ENCODE data around the gene BMPR1B. TPM values are rescaled to one million over a fixed set of nuclear protein-coding genes. Genes with fewer than 3 reads are reported as not detected.

BMPR1B gene
- total RNA-seq, 1 donor: under 0.01 TPM

DNA sequence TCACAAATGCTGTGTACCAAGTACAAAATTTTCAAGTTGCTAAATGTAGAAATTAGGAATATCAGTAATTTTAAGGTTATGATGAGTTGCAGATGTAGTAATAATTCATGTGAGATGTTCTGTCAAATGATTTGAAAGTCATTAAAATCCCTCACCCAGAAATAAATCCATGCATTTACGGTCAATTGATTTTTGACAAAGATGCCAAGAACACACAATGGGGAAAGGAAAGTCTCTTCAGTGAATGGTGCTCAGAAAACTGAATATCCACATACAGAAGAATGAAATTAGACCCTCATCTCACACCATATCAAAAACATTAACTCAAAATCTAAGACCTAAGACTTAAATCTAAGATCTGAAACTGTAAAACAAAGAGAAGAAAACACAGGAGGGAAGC, 12.9 kb upstream of the BMPR1B start:
- Histone ChIP-seq H3K4me3 (ENCODE audit: low read length) (no peak overlapping the region), H3K27me3 (ENCODE audit: insufficient read depth, low read length) (no peaks in the 10 kb centered on the region), H3K9me3 (ENCODE audit: low read depth, low read length) (no peaks in the 10 kb centered on the region), H3K4me1 (ENCODE audit: insufficient read depth, low read length) (no peaks in the 10 kb centered on the region)

DNA sequence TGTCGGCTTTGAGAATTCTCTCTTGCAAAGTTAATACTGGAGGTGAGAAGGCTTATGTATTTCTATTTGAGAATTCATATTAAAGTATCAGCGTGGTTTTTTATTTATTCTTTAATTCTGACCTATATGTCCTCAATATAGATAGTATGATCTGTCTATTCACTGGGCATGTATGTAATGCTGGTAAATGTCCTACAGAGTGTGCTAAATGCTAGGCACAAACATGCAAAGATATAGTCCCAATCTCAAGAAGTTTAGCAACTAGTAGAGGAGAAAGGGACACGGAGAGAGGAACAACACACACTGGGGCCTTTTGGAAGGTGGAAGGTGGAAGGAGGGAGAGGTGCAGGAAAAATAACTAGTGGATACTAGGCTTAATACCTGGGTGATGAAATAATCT, 11.0 kb upstream of the BMPR1B start:
- Histone ChIP-seq H3K4me1 (ENCODE audit: insufficient read depth, low read length) (no peaks in the 10 kb centered on the region), H3K9me3 (ENCODE audit: low read depth, low read length) (no peaks in the 10 kb centered on the region), H3K27me3 (ENCODE audit: insufficient read depth, low read length) (no peaks in the 10 kb centered on the region), H3K4me3 (ENCODE audit: low read length) (no peak overlapping the region)

DNA sequence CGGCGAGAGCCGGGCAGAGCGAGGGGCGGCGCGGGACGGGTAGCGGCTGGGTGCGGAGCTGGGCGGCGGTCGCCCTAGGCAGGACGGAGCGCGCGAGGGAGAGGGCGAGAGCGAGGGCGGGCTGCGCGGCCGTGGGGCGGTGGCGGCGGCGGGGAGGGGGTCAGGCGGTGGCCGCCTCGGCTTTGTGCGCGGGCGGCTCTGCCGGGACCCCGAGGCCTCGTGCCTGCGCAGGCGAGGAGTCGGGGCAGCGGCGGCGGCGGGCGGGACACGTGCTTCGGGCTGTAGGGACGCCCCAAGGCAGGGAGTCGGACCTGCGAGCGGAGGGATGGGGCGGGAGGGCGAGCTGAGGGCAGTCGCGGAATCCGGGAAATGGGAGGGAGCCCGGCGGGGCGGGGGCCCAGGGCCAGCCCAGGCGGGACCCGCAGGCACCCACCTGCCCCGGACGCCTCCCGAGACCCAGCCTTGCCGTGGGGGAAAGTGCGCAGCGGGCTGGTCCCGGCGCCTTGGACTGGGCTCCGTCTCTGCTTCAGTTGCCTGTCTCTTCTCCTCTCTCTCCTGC, 465 bp downstream of the BMPR1B start:
- Histone ChIP-seq H3K9me3 (ENCODE audit: low read depth, low read length) (no peaks in the 10 kb centered on the region), H3K4me3 (ENCODE audit: low read length) (no peak overlapping the region), H3K27me3 (ENCODE audit: insufficient read depth, low read length) (peaks cover 67% of the 10 kb centered on the region), H3K4me1 (ENCODE audit: insufficient read depth, low read length) (no peaks in the 10 kb centered on the region)

DNA sequence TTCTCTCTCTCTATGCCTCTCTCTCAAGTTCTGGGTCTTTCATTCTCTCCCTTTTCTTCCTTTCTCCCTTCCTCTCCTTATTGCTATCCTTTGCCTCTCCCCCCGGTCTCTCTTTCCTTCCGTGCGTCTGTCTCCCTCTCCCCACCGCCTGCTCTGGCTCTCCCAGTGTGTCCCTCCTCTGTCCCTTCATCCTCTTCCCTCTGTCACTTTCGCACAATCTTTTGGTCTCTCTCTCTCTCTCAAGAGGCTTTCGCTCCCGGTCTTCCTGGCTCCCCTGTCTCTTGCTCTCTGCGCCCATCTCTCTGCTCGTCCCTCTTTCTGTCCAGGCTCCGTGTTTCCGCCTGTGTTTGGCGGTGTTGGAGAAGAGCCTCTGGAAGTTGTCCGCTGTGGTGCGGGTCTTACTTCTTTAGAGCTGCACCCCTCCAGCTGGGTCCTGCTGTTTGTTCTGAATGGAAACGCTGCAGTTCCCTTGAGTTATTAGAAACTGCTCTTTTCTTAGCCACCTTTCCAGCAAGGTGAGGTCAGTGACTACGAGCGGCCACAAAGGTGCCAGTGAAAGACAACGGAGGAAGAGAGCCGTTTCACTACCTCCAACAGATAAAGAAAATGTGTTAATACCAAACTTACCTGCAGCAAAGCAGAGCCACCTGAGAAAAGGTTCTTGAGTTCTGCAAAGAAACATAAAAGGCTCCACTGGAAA, 1.1 kb downstream of the BMPR1B start:
- H3K9me3 ChIP-seq (ENCODE audit: low read depth, low read length): no peaks in the 10 kb centered on the region
- H3K27me3 ChIP-seq (ENCODE audit: insufficient read depth, low read length): peaks cover 62% of the 10 kb centered on the region
- H3K4me1 ChIP-seq (ENCODE audit: insufficient read depth, low read length): no peaks in the 10 kb centered on the region
- H3K4me3 ChIP-seq (ENCODE audit: low read length): no peak overlapping the region

DNA sequence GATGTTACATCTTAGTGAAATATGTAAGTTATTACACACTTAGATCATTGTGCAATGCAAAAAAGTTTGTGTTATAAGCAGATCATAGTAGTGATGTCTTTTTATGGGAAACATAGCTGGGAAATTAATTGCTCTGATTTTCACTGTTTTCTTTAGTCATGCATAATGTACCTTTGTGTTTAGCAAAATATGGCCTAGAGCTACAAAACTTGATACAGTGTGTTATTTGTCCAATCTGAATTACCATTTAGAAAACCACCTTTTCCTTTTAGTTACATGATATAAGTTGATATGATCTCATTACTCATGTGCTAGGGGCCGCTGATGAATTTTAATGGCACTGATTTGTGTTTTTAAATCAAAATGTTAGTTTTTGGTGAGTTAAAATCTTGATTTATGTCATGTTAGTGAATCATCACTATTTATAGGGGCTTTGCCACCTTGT, 2.0 kb downstream of the BMPR1B start:
- H3K27me3 ChIP-seq (ENCODE audit: insufficient read depth, low read length): peaks cover 64% of the 10 kb centered on the region
- H3K4me3 ChIP-seq (ENCODE audit: low read length): no peak overlapping the region
- H3K9me3 ChIP-seq (ENCODE audit: low read depth, low read length): no peaks in the 10 kb centered on the region
- H3K4me1 ChIP-seq (ENCODE audit: insufficient read depth, low read length): no peaks in the 10 kb centered on the region

DNA sequence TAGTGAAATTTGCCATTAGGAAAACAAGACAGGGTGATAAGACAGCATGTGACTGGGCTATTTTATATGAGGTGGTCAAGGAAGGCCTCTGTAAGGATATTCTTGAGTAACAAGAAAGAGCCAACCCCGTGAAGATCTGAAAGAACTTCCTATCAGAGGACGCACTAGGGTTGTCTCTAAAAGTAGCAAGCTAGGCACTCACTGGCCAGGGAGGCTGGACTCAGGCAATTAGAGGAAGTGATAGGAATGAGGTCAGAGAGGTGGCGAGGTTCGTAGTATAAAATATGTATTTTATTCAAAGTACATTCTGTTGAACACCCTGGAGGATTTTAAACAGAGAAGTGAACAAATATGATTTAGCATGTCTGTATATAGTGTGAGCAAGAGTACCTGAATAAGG, 4.6 kb downstream of the BMPR1B start:
- no peaks in the 10 kb centered on the region for H3K9me3 ChIP-seq (ENCODE audit: low read depth, low read length)
- peaks cover 38% of the 10 kb centered on the region for H3K27me3 ChIP-seq (ENCODE audit: insufficient read depth, low read length)
- no peak overlapping the region for H3K4me3 ChIP-seq (ENCODE audit: low read length)
- no peaks in the 10 kb centered on the region for H3K4me1 ChIP-seq (ENCODE audit: insufficient read depth, low read length)

DNA sequence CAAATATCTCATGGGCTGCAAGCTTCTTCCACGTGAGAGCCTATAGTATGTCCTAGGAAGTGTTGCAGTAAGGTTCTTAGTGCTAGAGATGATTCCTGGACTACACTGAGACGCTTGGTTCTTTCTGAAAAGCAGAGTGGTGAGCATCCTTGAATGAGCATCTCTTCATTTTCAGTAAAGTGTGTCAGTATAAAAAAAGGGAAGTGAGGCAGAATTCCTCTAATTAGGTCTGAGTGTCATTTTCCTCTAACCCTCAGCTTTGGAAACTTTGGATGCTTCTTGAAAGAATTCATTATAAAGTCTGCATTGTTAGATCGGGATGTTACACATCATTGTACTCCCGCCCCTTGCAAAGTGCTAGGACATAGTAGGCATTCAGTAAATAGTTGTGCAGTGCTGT, 5.2 kb downstream of the BMPR1B start:
- Histone ChIP-seq H3K27me3 (ENCODE audit: insufficient read depth, low read length) (peaks cover 36% of the 10 kb centered on the region), H3K4me1 (ENCODE audit: insufficient read depth, low read length) (no peaks in the 10 kb centered on the region), H3K4me3 (ENCODE audit: low read length) (no peak overlapping the region), H3K9me3 (ENCODE audit: low read depth, low read length) (no peaks in the 10 kb centered on the region)

DNA sequence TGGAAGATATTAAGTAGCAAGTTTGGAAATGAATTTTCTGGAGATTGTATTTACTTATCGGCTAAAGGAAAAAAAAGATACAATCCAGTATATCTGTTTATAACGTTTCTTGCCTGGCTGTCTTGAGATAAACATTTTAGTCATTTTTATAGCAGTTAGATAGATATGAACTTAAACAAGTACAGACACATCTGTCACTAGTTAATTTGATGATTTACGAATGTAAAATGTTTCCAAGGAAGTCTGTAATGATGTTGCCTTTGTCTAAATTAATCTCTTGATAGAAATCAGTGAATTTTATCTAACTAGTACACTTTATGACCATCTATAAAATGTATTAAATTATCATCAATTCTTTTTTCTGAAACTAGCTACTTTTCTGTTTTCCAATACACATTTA, 5.7 kb downstream of the BMPR1B start:
- no peak overlapping the region for H3K4me3 ChIP-seq (ENCODE audit: low read length)
- peaks cover 33% of the 10 kb centered on the region for H3K27me3 ChIP-seq (ENCODE audit: insufficient read depth, low read length)
- no peaks in the 10 kb centered on the region for H3K4me1 ChIP-seq (ENCODE audit: insufficient read depth, low read length)
- H3K9me3 ChIP-seq (ENCODE audit: low read depth, low read length): no peaks in the 10 kb centered on the region

DNA sequence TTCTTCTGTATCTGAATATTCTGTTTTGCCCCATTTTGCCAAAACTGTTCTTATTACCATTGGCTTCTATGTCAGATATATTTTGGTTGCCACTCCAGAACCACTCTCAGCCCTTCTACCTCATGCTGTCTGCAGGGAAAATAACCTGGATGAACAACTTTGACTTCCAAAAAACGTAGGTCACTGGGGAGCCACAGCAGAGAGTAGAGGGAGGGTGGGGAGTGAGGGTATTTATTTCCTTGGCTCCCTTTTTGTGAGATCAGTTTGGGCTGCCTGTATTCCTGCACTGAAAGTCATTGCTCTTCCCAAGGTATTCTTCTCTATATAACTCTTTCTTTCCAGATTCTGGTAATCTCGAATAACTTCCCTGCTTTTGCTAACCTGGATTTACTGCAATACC, 6.3 kb downstream of the BMPR1B start:
- Histone ChIP-seq H3K4me1 (ENCODE audit: insufficient read depth, low read length) (no peaks in the 10 kb centered on the region), H3K27me3 (ENCODE audit: insufficient read depth, low read length) (peaks cover 28% of the 10 kb centered on the region), H3K9me3 (ENCODE audit: low read depth, low read length) (no peaks in the 10 kb centered on the region), H3K4me3 (ENCODE audit: low read length) (no peak overlapping the region)

DNA sequence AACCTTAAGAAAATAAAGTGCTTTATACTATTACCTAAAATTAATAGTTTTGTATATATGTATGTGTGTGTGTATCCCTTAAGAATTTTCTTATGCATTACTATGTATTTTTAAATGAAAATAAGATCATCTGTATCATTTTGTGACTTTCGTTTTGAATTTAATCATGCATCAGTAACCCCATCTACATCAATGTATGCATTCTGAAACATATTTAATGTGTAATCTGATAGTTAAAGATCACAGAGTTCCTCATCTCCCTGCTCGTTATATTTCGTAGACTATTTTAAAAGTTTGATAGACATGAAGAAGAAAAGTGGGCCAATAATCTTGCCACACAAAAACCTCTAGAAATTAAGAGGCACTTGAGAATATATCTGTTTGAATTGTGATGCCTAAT, 7.4 kb downstream of the BMPR1B start:
- Histone ChIP-seq H3K9me3 (ENCODE audit: low read depth, low read length) (no peaks in the 10 kb centered on the region), H3K4me1 (ENCODE audit: insufficient read depth, low read length) (no peaks in the 10 kb centered on the region), H3K4me3 (ENCODE audit: low read length) (no peak overlapping the region), H3K27me3 (ENCODE audit: insufficient read depth, low read length) (peaks cover 17% of the 10 kb centered on the region)

DNA sequence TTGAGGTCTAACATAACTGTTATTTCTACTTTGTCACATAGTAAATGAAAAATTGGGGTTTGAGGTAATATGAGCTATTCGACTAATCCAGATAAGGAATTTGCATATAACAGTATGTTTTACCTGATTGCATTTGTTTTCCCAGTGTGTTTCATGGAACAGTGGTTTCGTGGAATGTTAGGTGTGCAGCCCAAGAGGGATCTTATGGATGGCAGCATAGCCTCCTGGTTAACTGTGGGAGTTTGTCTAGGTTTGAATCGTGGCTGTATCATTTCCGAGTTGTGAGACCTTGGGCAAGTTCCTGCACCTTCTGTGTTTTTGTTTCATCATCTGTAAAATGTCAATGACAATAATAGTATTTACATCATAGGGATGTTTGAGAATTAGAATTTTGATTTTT, 7.9 kb downstream of the BMPR1B start:
- no peak overlapping the region for H3K4me3 ChIP-seq (ENCODE audit: low read length)
- peaks cover 12% of the 10 kb centered on the region for H3K27me3 ChIP-seq (ENCODE audit: insufficient read depth, low read length)
- H3K4me1 ChIP-seq (ENCODE audit: insufficient read depth, low read length): no peaks in the 10 kb centered on the region
- no peaks in the 10 kb centered on the region for H3K9me3 ChIP-seq (ENCODE audit: low read depth, low read length)

DNA sequence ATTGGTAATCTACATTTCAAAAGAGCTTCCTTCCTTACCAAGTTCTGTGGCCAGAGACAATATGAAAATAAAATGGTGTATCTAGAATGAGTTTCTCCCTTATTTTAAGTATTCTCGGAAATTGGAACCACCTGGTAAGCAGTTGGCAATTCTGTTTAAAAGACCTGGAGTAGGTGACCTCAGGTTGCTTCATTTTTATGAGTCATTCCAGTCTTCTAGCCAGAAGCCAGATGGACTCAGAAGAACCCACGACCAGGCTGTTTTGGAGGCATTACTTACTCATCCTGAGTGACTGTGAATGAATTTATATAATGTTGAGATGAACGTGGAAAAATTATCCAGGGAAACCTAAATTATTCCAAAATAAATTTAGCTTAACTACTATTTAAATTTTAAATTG, 9.1 kb downstream of the BMPR1B start:
- H3K4me3 ChIP-seq (ENCODE audit: low read length): no peak overlapping the region
- no peaks in the 10 kb centered on the region for H3K9me3 ChIP-seq (ENCODE audit: low read depth, low read length)
- no peaks in the 10 kb centered on the region for H3K4me1 ChIP-seq (ENCODE audit: insufficient read depth, low read length)
- H3K27me3 ChIP-seq (ENCODE audit: insufficient read depth, low read length): peaks cover 8% of the 10 kb centered on the region

DNA sequence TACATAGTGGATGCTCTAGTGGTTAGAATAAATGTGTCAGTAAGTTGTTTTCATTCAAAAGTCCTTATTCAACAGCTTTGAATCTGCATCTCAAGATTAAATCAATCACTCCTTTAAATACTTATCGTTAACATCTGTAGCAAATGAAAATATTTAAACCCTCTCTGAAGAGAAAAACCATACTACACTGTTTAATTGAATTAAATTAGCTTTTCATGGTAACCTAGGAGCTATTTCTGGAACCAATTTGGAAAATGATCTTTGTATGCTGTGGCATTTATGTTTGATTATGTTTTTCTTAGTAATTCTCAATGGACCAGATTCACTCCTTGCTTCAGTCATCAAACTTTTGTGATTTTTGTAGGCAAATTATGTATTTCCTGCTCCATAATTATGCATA, 9.7 kb downstream of the BMPR1B start:
- Histone ChIP-seq H3K4me3 (ENCODE audit: low read length) (no peak overlapping the region), H3K4me1 (ENCODE audit: insufficient read depth, low read length) (no peaks in the 10 kb centered on the region), H3K9me3 (ENCODE audit: low read depth, low read length) (no peaks in the 10 kb centered on the region), H3K27me3 (ENCODE audit: insufficient read depth, low read length) (peaks cover 8% of the 10 kb centered on the region)

DNA sequence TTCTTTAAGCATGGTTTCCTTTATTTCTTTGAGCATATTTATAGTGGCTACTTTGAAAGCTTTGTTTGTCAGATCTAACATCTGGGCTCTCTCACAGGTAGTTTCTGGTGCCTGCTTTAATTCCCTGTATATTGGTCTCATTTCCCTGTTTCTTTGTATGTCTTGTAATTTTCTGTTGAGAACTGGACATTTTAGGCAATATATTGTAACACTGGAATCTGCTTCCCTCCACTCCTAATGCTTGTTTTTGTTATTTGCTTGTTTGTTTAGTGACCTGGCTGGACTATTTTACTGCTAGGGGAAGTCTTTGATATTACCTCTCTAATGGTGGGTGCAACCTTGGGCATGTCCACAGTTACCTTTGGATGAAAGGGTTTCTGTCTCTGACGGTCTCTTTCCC, 25.0 kb downstream of the BMPR1B start:
- Histone ChIP-seq H3K4me1 (ENCODE audit: insufficient read depth, low read length) (no peaks in the 10 kb centered on the region), H3K4me3 (ENCODE audit: low read length) (no peak overlapping the region), H3K27me3 (ENCODE audit: insufficient read depth, low read length) (no peaks in the 10 kb centered on the region), H3K9me3 (ENCODE audit: low read depth, low read length) (peaks cover 6% of the 10 kb centered on the region)

DNA sequence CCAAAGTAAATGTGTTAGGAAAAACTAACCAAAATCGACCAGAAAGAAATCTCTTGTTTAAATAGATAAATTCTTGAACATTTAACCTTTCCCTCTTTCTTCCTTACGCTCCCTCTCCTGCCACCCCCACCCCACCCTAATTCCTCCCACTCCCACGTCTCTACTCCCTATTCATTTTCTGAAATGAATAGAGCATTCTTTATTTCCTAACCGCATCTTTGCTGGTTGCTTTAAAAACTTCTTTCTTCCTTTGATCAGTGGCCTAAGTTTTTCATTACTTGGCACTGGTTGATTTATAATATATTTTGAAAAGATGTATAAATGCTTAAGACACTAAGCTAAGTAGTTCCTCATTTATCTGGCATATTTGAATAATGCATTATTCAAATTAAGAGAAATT, 33.9 kb downstream of the BMPR1B start:
- H3K4me1 ChIP-seq (ENCODE audit: insufficient read depth, low read length): no peaks in the 10 kb centered on the region

DNA sequence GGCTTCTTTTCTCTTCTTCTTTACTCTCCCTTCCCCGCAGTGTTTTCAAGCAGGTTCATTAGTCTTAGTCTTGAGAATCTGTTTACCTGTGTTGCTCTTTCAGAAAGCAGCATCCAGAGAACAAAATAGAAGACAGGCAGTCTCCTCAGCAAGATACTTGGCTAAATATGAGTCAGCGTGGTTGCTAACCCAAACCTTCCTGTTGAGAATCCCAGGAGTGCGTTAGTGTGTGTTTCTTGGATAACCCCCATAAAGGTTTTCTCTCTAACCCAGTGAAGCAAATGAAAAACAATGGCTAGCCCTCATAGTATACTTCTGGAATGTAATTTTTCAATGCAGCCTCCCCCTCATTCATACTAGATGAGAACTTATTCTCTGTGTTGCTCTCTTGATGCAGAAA, 41.1 kb downstream of the BMPR1B start:
- H3K27me3 ChIP-seq (ENCODE audit: insufficient read depth, low read length): no peaks in the 10 kb centered on the region

More for the DNA sequence above, 33.9 kb downstream of the BMPR1B start:
- Histone ChIP-seq H3K4me3 (ENCODE audit: low read length) (no peak overlapping the region), H3K9me3 (ENCODE audit: low read depth, low read length) (no peaks in the 10 kb centered on the region), H3K27me3 (ENCODE audit: insufficient read depth, low read length) (no peaks in the 10 kb centered on the region)

More for the DNA sequence above, 41.1 kb downstream of the BMPR1B start:
- Histone ChIP-seq H3K4me3 (ENCODE audit: low read length) (no peak overlapping the region), H3K4me1 (ENCODE audit: insufficient read depth, low read length) (no peaks in the 10 kb centered on the region), H3K9me3 (ENCODE audit: low read depth, low read length) (no peaks in the 10 kb centered on the region)
